ENCODE results near the gene METTL13.

The METTL13 gene, protein sequence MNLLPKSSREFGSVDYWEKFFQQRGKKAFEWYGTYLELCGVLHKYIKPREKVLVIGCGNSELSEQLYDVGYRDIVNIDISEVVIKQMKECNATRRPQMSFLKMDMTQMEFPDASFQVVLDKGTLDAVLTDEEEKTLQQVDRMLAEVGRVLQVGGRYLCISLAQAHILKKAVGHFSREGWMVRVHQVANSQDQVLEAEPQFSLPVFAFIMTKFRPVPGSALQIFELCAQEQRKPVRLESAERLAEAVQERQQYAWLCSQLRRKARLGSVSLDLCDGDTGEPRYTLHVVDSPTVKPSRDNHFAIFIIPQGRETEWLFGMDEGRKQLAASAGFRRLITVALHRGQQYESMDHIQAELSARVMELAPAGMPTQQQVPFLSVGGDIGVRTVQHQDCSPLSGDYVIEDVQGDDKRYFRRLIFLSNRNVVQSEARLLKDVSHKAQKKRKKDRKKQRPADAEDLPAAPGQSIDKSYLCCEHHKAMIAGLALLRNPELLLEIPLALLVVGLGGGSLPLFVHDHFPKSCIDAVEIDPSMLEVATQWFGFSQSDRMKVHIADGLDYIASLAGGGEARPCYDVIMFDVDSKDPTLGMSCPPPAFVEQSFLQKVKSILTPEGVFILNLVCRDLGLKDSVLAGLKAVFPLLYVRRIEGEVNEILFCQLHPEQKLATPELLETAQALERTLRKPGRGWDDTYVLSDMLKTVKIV

DNA sequence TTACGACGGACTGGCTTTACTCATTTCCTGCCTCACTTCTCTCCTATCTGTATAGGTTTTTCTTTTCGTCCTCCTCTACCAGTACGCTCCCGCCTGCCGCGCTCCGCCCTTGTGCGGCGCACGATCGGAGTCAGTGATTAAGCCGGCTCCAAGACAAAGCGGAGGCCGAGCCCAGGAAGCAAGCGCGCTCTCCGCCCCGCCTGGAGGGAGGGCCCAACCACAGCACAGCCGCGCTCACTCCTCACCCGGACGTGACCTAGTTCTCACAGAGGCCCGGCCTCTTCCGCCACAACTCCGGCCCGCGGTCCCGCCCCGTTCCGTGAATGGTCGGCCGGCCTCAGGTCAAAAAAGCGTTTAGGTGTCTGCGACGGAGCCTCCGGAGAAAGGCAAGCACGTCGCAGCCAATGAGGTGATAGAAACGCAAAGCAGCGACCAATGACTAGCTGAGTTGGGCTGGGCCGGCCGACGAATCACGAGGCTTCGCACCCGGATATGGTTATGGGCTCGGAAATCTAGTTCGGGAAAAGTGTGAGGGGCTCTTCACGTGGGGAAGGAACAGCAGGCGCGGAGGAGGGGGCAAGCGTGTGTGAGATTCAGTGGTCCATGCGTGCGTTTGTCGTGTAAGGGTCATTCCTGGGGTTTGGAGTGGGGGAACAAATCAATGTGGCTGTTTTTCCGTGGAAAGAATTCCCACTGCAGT is at the start of gene METTL13:
TSS of gene METTL13 (plus strand) at position 485 of the 700 bp plus-strand sequence. CDS start 308 bp downstream, outside the sequence.
- Histone ChIP-seq H3K27me3 (replicated peaks) (no peaks in the 10 kb centered on the region), H3K36me3 (replicated peaks) (peaks cover 22% of the 10 kb centered on the region), H3K4me3 (ENCODE audit: low read depth, low read length) (peak within 1 kb of the TSS; percentile 96), H3K27ac (peak within 1 kb of the TSS; percentile 77)
- in situ Hi-C loops (cut with HindIII; ENCODE audit: low pct_ligation_motif_present, low sequenced_read_pairs) = no loop called here
- peak; percentile 99 for DNase-seq
- TF ChIP-seq, protein P1, sequence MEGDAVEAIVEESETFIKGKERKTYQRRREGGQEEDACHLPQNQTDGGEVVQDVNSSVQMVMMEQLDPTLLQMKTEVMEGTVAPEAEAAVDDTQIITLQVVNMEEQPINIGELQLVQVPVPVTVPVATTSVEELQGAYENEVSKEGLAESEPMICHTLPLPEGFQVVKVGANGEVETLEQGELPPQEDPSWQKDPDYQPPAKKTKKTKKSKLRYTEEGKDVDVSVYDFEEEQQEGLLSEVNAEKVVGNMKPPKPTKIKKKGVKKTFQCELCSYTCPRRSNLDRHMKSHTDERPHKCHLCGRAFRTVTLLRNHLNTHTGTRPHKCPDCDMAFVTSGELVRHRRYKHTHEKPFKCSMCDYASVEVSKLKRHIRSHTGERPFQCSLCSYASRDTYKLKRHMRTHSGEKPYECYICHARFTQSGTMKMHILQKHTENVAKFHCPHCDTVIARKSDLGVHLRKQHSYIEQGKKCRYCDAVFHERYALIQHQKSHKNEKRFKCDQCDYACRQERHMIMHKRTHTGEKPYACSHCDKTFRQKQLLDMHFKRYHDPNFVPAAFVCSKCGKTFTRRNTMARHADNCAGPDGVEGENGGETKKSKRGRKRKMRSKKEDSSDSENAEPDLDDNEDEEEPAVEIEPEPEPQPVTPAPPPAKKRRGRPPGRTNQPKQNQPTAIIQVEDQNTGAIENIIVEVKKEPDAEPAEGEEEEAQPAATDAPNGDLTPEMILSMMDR (IDR thresholded peaks at IDR 0.05; ENCODE audit: low read depth, low read length, missing control alignments) = no peak

DNA sequence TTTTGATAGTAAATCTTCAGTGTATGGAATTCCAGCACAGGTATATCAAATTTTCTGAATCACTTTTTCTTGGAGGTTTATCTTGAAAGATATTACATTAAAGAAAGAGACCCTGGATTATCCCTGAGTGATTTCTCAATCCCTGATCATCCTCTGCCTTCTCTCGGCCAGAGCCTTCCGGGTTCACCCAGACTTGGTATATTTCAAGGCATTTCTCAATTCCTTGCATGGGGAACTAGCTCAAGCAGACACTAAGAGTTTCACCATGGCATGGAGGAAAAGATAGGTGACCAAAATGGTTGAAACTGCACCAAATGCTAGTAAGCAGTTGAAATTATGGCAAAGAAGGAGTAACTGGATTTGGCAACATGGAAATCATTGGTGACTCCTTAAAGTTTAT is 45.3 kb upstream of the METTL13 start:
- Histone ChIP-seq H3K4me3 (ENCODE audit: low read depth, low read length) (no peak overlapping the region), H3K36me3 (replicated peaks) (peaks cover 7% of the 10 kb centered on the region), H3K27me3 (replicated peaks) (no peaks in the 10 kb centered on the region), H3K27ac (no peak overlapping the region)
- no peak for DNase-seq
- TF ChIP-seq, protein P1 (IDR thresholded peaks at IDR 0.05; ENCODE audit: low read depth, low read length, missing control alignments) = no peak
- in situ Hi-C loops (cut with HindIII; ENCODE audit: low pct_ligation_motif_present, low sequenced_read_pairs) = no loop called here

DNA sequence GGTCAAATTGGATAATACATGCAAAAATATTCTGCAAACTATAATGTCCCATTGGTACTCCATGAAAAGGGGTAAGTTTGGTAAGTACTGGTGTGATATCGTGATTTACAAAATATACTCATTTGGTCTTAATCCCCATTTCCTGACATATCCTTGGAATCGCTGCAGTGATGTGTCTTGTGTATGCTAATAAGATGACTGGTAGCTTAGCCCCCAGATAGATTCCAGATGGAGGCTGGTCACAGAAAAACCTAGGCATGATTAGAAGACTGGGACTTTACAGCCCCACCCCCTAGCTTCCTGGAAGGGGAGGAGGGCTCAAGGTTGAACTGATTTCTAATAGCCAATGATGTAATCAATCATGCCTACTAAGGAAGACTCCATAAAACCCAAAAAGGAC is 42.5 kb upstream of the METTL13 start:
- DNase-seq = no peak
- TF ChIP-seq, protein P1 (IDR thresholded peaks at IDR 0.05; ENCODE audit: low read depth, low read length, missing control alignments) = no peak
- H3K27ac ChIP-seq = no peak overlapping the region
- no peak overlapping the region for H3K4me3 ChIP-seq (ENCODE audit: low read depth, low read length)
- H3K36me3 ChIP-seq (replicated peaks) = peaks cover 7% of the 10 kb centered on the region
- no peaks in the 10 kb centered on the region for H3K27me3 ChIP-seq (replicated peaks)
- in situ Hi-C loops (cut with HindIII; ENCODE audit: low pct_ligation_motif_present, low sequenced_read_pairs) = no loop called here

DNA sequence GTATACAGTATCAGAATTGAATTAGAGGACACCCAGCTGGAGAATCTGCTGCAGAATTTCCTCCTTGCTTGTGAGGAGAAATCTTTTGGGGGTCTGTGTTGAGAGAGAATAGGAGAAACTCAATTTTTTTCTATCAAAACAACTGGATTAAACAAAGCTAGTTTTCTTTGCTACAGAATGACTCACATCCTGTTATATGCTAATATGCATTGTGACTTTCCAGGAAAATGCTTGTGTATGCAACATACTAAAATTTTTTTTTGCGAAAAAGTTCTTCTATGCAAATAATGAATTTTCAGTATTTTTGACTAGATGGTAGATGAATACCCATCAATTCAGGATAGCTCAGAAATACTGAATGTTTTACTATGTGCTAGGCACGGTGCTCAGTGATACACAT is 41.8 kb upstream of the METTL13 start:
- peaks cover 7% of the 10 kb centered on the region for H3K36me3 ChIP-seq (replicated peaks)
- no peaks in the 10 kb centered on the region for H3K27me3 ChIP-seq (replicated peaks)
- TF ChIP-seq, protein P1 (IDR thresholded peaks at IDR 0.05; ENCODE audit: low read depth, low read length, missing control alignments) = no peak
- H3K4me3 ChIP-seq (ENCODE audit: low read depth, low read length) = no peak overlapping the region
- in situ Hi-C loops (cut with HindIII; ENCODE audit: low pct_ligation_motif_present, low sequenced_read_pairs) = no loop called here
- H3K27ac ChIP-seq = no peak overlapping the region
- DNase-seq = no peak

DNA sequence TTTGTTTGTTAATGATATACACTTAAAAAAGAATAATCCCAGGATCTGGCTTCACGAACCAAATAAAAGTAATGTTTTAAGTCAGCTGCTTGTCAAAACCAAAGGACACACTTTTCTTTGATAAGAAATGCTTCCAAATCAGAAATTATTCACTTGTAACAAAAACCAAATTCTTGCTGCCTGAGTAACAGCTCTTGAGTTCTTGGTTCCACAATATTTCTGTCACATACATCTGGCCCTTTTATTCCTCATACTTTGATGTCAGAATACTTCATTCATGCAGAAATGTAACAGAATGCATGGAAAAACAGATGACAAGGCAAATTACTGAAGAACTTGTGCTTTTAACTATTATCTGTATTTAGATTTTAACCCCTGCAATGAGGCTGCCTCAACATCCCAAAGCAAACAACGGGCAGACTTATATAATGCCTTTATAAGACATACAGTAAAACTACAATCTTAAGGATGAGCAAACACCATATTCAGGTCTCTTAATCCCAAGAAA is 41.0 kb upstream of the METTL13 start:
- no peak for DNase-seq
- Histone ChIP-seq H3K27me3 (replicated peaks) (no peaks in the 10 kb centered on the region), H3K36me3 (replicated peaks) (peaks cover 7% of the 10 kb centered on the region), H3K27ac (no peak overlapping the region), H3K4me3 (ENCODE audit: low read depth, low read length) (peak overlapping the region; percentile 3)
- in situ Hi-C loops (cut with HindIII; ENCODE audit: low pct_ligation_motif_present, low sequenced_read_pairs) = no loop called here
- TF ChIP-seq, protein P1 (IDR thresholded peaks at IDR 0.05; ENCODE audit: low read depth, low read length, missing control alignments) = no peak

Data from brain microvascular endothelial cell (primary cell).